Ureter (tissue), 1 donor: ENCODE results near the gene SLCO2B1. TPM values are rescaled to one million over a fixed set of nuclear protein-coding genes. Genes with fewer than 3 reads are reported as not detected.
A peak's percentile ranks its signal among the peaks of the same experiment; 100 is the strongest.

Experiments used
- DNase-seq: peaks from one replicate; pipeline ENCODE4 v3.0.0-alpha.2; 2020; ENCODE audit warnings: low spot score
- total RNA-seq: library from RNA; stranded (reverse); gene quantifications from one replicate; pipeline ENCODE4 v1.2.4, GENCODE V29; 2023
- donor health status: DM: yes; HTN: yes; CAD: no.

SLCO2B1 gene
- total RNA-seq, 1 donor from 2014 or later = 48.4 TPM

DNA sequence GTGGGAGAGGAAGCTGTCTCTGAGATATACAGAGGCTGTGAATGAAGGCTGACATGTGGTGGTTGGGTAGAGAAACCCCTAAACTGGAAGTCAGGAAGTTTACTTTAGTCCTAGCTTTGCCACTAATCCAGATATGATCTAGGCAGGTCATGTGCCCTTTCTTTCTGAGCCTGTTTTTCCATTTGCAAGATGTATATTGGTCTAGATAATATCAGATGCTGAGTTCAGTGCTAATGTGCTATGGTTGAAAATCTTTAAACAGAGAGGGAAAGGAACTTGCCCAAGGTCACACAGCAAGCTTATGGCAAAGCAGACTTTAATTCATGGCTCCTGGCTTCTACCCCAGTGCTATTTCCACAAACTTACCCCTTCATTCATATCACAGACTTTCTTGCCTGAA lies 63.9 kb downstream of the SLCO2B1 start:
- DNase-seq = no peak

DNA sequence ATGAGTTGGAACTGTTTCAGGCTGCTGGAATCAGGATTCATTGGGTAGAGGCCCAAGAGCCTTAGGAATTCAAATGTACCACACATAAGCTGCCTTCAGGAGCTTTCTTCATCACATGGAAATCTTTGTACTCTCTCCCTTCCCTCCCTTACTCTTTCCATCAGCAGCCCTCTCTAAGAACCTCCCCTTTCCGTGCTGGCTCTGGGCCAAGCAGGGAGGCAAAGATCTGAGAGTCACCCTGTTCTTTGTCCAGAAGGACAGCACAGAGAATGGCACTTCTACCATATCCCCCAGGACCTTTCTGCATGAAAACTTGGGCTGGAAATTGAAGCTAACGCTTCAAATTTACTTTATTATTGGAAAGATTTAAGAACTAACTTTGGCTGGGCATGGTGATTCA lies 69.0 kb downstream of the SLCO2B1 start:
- DNase-seq = no peak

GRCh38 chr11:75223954-75224643 lies 73.2 kb downstream of the SLCO2B1 start:
- no peak for DNase-seq

DNA sequence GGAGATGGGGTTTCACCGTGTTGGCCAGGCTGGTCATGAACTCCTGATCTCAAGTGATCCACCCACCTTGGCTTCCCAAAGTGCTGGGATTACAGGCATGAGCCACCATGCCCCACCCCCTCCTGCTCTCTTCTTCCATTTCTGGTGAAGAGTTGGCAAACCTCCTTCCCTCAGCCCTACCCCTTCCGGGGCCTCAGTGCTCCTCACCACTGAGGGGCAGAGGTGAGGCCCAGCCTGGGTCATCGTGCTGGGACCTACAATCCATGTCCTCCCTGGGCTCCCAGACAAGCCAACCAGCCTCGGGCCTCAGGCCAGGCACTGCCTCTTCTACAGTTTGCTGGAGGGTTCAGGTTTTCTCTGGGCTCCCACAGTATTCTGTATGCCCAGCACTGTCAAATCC lies 74.9 kb downstream of the SLCO2B1 start:
- DNase-seq = no peak

DNA sequence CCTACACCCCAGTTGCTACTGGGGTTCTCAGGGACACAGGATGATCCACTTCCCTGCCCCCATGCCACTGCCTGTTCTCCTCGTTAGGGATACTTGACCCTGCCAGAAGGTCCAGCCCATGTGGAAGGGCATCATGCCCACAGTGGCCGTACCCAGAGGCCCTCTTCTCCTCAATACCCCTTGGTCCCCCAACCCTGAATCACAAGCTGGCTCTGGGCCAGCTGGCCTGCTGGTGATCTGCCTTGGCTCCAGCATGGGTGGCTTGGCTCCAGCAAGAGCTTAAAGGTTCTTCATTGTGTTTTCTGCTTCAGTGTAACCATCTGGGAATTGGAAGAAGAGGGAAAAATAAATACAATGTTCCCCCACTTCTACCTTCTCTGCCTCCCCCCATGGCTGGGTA lies 78.6 kb downstream of the SLCO2B1 start:
- DNase-seq = no peak

DNA sequence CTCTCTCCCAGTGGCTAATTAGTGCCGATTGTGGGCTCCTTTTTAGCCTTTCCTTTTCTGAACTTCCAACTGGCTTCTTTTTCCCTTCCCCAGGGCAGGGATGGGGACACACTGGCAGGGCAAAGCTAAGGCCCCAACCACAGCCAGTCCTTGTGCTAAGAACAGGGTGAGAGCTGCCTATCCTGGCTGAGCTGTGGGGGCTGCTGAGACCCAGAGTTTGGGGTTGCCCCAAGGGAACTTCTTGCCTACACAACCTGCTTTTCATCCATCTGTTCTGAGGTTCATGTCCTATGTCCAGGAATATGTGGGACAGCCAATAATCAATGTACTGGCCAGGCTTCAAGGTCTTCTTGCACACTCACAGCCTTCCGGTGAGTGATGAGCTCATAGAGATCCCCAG lies 79.7 kb downstream of the SLCO2B1 start:
- no peak for DNase-seq

GRCh38 chr11:75233754-75234172 lies 82.9 kb downstream of the SLCO2B1 start:
- no peak for DNase-seq

DNA sequence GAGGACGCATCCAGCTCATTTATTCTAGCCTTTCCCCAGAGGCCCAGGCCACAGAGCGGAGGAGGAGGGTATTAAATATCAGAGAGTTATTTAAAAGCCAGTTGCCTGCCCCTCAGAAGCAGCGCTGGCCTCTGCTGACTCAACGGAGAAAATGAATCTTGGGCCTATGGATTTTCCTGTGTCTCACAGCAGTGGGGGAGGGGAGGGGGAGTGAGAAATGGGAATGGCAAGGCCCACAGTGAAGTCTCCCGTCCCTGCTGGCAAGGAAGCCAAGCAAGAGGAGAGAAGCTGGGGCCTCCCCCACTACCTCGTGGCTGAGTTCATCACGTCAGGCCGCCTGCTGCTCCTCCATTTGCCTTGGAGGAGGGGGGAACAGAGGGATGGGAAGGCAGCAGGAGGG lies 85.2 kb downstream of the SLCO2B1 start:
- DNase-seq = no peak

DNA sequence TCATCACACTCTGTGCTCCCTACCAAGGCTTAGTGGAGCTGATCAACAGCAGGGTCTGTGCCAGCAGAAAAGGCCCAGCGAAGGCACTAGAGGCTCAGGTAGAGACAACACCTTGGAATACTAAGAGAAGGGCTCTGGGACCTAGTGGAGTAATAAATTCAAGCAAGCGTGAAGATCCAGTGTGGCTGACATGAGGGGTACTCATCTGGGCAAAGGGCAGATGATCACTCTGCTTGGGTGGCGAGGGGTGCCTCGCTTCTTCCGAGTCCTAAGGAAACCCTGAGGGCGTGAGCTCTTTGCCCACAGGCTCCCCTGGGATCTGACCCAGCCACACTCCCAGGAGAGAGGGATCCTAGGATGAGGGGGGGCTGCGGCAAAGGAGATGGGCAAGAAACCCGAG lies 86.1 kb downstream of the SLCO2B1 start:
- DNase-seq = no peak

- no peak for DNase-seq
Observed at GRCh38 chr11:75238595-75239440, 87.9 kb downstream of the SLCO2B1 start.

DNA sequence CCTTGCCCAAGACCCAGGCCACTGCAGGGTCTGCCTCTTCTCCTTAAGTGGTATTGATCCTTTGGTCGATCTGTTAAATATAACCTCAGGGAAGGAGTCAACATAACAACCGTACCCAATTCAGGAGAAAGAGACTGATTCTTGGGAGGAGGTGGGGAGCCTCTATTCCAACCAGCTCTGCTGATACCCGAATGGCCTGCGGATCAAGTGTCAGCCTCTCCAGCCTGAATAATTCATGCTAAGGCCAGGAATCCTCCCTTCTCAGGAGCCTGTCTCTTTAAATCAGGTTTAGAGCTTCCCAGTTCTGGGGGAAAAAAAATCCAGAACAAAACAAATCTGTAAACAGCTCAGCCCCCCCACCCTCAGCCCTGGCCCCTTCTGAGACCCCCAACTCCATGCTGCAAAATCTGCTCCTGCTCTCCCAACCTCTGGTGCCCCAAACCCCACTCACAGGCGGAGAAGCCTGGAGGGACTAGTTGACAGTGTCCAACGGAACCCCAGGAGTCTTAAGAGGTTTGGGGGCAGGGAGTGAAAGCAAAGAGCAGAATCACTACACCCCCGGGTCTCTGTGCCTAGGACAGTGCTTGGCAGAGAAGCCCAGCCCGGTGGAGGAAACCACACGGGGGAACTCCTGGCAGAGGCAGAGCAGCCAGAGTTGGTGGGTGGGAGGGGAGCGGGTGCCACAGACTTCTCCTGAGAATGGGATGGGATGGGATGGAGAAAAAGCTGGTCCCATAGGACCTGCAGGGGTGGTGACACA lies 88.8 kb downstream of the SLCO2B1 start:
- no peak for DNase-seq

DNA sequence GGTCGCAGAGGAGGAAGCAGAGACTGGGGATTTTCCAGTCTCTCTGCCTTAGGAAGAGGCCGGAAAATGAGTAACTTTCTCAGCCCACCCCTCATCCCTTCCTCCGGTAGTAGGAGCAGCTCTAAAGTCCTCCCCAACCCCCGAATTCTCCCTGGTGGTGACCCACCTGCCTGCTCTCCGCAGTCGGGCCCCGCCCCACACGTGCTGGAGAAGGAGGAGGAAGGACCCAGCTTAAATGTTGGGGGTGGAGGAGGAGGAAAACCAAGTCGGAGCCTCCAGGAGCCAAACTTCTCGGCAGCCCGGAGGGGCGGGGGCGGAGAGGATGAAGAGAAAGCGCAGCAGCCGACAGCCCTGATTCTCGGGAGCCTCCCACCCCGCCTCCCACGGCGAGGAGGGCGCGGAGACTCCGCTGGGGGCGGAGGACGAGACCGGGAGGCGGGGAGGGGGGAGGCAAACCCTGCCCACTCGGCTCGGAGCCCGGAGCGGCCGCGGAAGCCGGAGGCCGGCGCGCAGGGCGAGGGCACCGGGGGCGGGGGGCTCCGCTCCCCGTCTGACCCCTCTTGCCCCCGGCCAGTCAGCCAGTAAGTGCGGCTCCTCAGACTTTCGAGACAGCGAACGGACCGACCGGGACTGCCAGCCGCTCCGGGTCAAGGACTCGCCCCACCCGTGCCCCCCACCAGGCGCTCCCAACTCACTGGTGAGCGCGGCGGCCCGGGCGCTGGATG lies 89.6 kb downstream of the SLCO2B1 start, which contains the start of gene TPBGL:
TSS of gene TPBGL (plus strand) at position 464 of the 725 bp plus-strand sequence. CDS start 276 bp downstream, outside the sequence.
- no peak for DNase-seq

GRCh38 chr11:75241036-75241905 lies 90.4 kb downstream of the SLCO2B1 start:
- DNase-seq = peak; percentile 83

DNA sequence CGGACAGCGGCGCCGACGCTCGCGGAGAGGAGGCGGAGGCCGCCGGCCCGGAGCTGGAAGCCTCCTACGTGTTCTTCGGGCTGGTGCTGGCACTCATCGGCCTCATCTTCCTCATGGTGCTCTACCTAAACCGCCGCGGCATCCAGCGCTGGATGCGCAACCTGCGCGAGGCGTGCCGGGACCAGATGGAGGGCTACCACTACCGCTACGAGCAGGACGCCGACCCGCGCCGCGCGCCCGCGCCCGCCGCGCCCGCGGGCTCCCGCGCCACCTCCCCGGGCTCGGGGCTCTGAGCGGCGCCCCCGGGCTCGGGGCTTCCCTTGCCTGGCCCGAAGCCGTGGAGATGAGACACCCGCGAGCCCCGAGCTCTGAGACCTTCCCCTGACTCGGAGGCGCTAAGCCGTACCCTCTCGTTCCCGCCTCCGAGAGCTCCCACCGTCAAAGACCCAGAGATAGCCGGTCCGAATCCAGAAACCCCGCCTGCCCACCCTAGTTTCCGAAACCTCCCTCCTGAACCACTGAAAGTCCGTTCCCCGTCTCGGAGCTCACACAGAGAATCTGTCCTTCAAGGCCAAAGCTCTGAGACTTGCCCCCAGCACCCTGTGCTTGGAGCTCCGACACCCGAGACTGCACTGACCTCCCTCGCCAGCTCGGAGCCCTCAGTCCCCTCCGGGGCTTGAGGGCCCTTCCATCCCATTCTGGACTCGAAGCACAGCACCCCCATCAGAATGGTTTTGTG lies 91.2 kb downstream of the SLCO2B1 start:
- DNase-seq = no peak

DNA sequence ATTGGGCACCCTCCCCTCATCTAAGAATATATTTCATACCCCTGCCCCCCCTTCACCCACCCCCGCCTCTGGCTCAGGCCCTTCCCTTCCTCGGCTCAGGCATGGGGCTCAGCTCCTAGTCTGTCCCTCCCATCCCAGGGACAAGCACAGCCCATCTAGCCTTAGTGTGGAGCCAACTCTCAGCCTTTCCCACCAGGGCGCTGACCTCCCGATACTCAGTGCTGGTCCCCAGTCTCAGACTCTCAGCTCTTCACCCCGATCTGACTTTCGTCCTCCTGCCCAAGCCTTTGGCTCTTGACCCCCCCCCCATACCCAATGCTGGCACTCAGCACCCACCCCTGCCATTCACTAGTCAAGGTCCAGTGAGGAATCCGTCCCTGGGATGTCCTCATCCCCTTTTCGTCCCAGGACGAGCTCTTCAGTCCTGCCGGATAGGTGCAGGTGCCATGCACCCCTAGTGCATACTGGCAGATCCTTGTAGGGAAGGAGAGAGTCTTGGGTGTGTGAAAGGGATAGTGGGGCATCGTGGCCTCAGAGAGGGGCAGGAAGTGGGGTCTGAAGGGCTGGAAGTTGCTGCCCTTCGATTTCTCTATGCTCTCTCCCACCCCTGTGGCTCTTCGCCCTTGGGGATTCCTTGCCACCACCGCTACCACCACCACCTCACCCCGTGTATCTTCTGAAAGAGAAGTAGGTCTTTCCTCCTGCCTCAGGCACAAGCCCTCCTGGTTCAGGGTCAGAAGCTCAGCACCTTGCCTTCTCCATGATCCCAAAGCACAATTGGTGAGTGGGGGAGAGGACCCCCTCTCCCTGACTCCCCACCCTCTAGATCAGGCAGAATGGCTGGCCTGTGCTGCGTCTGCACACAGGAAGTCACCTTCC lies 92.1 kb downstream of the SLCO2B1 start:
- DNase-seq = no peak

GRCh38 chr11:75244052-75244814 lies 93.3 kb downstream of the SLCO2B1 start:
- DNase-seq = no peak

DNA sequence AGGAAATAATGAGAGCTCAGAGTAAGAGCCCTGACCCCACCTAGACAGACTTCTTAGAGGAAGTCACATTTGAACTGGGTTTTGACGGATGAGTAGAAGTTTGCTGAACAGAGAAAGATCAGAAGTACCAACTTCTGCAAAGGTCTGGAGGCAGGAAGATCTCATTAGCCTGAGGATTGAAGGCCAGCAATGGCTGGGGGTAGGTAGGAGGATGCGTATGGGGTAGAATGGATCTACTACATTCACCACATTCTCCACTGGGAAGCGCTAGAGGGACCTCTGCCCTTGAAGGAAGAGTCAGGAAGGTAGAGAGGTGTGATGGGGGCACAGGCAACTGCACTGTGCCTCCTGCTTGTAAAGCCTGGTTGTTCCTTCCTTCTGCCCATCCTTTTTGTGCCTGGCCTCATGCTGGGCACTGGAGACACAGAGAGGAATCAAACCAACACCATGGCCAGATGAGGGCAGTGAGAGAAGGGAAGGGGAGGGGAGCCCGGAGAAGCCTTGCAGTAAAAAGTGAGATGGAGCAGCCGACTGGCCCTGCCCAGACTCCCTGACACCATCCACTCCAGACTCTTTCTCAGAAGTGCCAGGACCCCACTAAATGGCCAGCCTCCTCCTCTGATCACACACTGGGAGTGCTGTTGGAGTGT lies 94.6 kb downstream of the SLCO2B1 start:
- DNase-seq = no peak
